ENCODE data around the gene GPC6. TPM values are rescaled to one million over a fixed set of nuclear protein-coding genes. Genes with fewer than 3 reads are reported as not detected.

GPC6 gene
- polyA plus RNA-seq, 2 of the 4 experiments (the other 2 are of a cell fraction), result 8.0 to 14.4 TPM

GRCh38 chr13:93708308-93709075, 481.9 kb downstream of the GPC6 start:
- H3K4me2 ChIP-seq, result no peak overlapping the region
- H3K4me3 ChIP-seq, result no peak overlapping the region
- no peak for TF ChIP-seq HOXB5 (CRISPR knock-in tag; IDR thresholded peaks at IDR 0.05)
- no peak for TF ChIP-seq USF2 (IDR thresholded peaks at IDR 0.05)
- no peak for TF ChIP-seq BHLHE40 (IDR thresholded peaks at IDR 0.05; ENCODE audit: low read depth, low read length)
- no peak for TF ChIP-seq POLR2AphosphoS2 (conservative IDR thresholded peaks at IDR 0.05; ENCODE audit: low read length)
- no peak for TF ChIP-seq SMC3 (IDR thresholded peaks at IDR 0.05)
- TF ChIP-seq MYC (IDR thresholded peaks at IDR 0.05; ENCODE audit: borderline replicate concordance, low read length), result no peak
- no peak for TF ChIP-seq JUN (IDR thresholded peaks at IDR 0.05)
- TF ChIP-seq E2F6 (IDR thresholded peaks at IDR 0.05; ENCODE audit: borderline replicate concordance, low read depth), result no peak
- no peak for TF ChIP-seq KDM1A (IDR thresholded peaks at IDR 0.05; ENCODE audit: low read depth)
- H3K4me1 ChIP-seq, result no peaks in the 10 kb centered on the region
- ATAC-seq (no peak), FAIRE-seq (no peak), DNase-seq (ENCODE audit: low read depth in 1 of 2, low spot score in 1 of 2) (no peak)
- H3K9me3 ChIP-seq, result no peaks in the 10 kb centered on the region
- POLR2A ChIA-PET, result no interaction called here
- CTCF ChIA-PET, result no interaction called here
- H3K27ac ChIP-seq, result no peak overlapping the region
- 24% methylated on average over 1 of the region's 1 CpG for WGBS (ENCODE audit: missing lambda C conversion rate)

GRCh38 chr13:93709506-93710244, 483.1 kb downstream of the GPC6 start:
- ChIA-PET POLR2A (no interaction called here), CTCF (no interaction called here)
- no peak for TF ChIP-seq POLR2A (IDR thresholded peaks at IDR 0.05; ENCODE audit: low read length)
- no peak for TF ChIP-seq RARB (CRISPR knock-in tag; IDR thresholded peaks at IDR 0.05)
- TF ChIP-seq ZSCAN20 (CRISPR knock-in tag; IDR thresholded peaks at IDR 0.05), result no peak
- TF ChIP-seq JUNB (IDR thresholded peaks at IDR 0.05), result no peak
- no peak for TF ChIP-seq SREBF2 (IDR thresholded peaks at IDR 0.05)
- Histone ChIP-seq H3K27ac (no peak overlapping the region), H3K4me3 (no peak overlapping the region), H3K9me3 (no peaks in the 10 kb centered on the region; the same call in 2 of the 3 replicates), H3K4me1 (no peaks in the 10 kb centered on the region), H3K4me2 (no peak overlapping the region)
- WGBS (ENCODE audit: missing lambda C conversion rate), result 0% methylated on average over 1 of the region's 1 CpG
- FAIRE-seq (no peak), DNase-seq (ENCODE audit: low read depth in 1 of 2, low spot score in 1 of 2) (no peak), ATAC-seq (no peak)

- FAIRE-seq (no peak), DNase-seq (ENCODE audit: low read depth in 1 of 2, low spot score in 1 of 2) (no peak), ATAC-seq (no peak)
- ChIA-PET POLR2A (no interaction called here), CTCF (no interaction called here)
- Histone ChIP-seq H3K4me1 (no peaks in the 10 kb centered on the region), H3K27ac (no peak overlapping the region), H3K4me3 (no peak overlapping the region), H3K9me3 (no peaks in the 10 kb centered on the region; the same call in 2 of the 3 replicates), H3K4me2 (no peak overlapping the region)
- TF ChIP-seq EHF (CRISPR knock-in tag; IDR thresholded peaks at IDR 0.05) (no peak), TP53 (CRISPR knock-in tag; IDR thresholded peaks at IDR 0.05) (no peak)
- TF ChIP-seq, protein P1, sequence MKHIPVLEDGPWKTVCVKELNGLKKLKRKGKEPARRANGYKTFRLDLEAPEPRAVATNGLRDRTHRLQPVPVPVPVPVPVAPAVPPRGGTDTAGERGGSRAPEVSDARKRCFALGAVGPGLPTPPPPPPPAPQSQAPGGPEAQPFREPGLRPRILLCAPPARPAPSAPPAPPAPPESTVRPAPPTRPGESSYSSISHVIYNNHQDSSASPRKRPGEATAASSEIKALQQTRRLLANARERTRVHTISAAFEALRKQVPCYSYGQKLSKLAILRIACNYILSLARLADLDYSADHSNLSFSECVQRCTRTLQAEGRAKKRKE (CRISPR knock-in tag; IDR thresholded peaks at IDR 0.05; ENCODE audit: low read depth), result no peak
Measured at GRCh38 chr13:93714171-93714570, 487.6 kb downstream of the GPC6 start.

DNA sequence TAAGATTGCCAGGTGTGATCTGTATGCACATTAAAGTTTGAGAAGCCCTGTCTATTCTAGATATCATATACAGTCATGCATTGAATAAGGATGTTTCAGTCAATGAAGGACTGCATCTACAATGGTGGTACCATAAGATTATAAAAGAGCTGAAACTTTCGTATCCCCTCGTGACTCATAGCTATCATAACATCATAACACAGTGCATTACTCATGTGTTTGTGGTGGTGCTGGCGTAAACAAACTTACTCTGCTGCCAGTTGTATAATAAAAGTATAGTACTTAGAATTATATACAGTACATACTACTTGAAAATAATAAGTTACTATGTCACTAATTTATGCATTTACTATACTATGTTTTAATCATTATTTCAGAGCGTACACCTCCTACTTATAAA, 489.3 kb downstream of the GPC6 start:
- WGBS (ENCODE audit: missing lambda C conversion rate), result 21% methylated on average over 4 of the region's 4 CpGs
- Histone ChIP-seq H3K27ac (no peak overlapping the region), H3K4me1 (no peaks in the 10 kb centered on the region), H3K4me3 (no peak overlapping the region), H3K9me3 (no peaks in the 10 kb centered on the region; the same call in 2 of the 3 replicates), H3K4me2 (no peak overlapping the region)
- DNase-seq (ENCODE audit: low read depth in 1 of 2, low spot score in 1 of 2), result no peak
- ChIA-PET CTCF (no interaction called here), POLR2A (no interaction called here)
- FAIRE-seq, result no peak
- TF ChIP-seq FOSL2 (IDR thresholded peaks at IDR 0.05) (no peak), FOSL2 (CRISPR knock-in tag; IDR thresholded peaks at IDR 0.05) (0 out of 2 replicates have a peak, but pooled peaks have one; percentile 18), PBX3 (IDR thresholded peaks at IDR 0.05) (no peak), SREBF2 (IDR thresholded peaks at IDR 0.05) (no peak)
- TF ChIP-seq, protein P1 (CRISPR knock-in tag; IDR thresholded peaks at IDR 0.05; ENCODE audit: low read depth), result no peak
- no peak for ATAC-seq

Data from A549 (cell line).